IMR-90 (cell line): Measurements from ENCODE around the gene PHF3. TPM values are rescaled to one million over a fixed set of nuclear protein-coding genes. Genes with fewer than 3 reads are reported as not detected.

Source experiments
- ATAC-seq: fragments of 200-7000 bp; cut with Tn5 transposase; 2 replicates; pipeline ENCODE4 v1.9.1; 2020; ENCODE audit warnings: low read depth, mild to moderate bottlenecking, moderate library complexity
- BruUV-seq: library from RNA; stranded (reverse); fragments of 400-500 nt; replicated peaks from 2 replicates; lab custom pipeline; 2021; lab: Mats Ljungman, UMichigan
- CTCF ChIA-PET: fragments of 300-600 bp; formaldehyde crosslinking; extraction: SDS; loops from one replicate; lab custom pipeline; 2021; ENCODE audit warnings: antibody characterized with exemption; lab: Yijun Ruan, JAX
- POLR2A ChIA-PET: fragments of 300-600 bp; sonication (Branson Sonifier 250); formaldehyde crosslinking; loops from one replicate; lab custom pipeline; 2022; ENCODE audit warnings: antibody characterized with exemption; ENCODE audit not compliant: unreplicated experiment; lab: Charles Lee
- DNase-seq: peaks from one replicate; pipeline ENCODE4 v3.0.0; 2013
- H2AFZ ChIP-seq: replicated peaks from 2 replicates; pipeline ENCODE3; 2013; ENCODE audit warnings: low read length, mild to moderate bottlenecking; ENCODE audit not compliant: poor library complexity
- H2AK5ac ChIP-seq: 2 replicates; pipeline ENCODE4 v1.6.1; 2013; ENCODE audit warnings: low read depth, low read length, inconsistent platforms
- H2AK9ac ChIP-seq: replicated peaks from 2 replicates; pipeline ENCODE3; 2013; ENCODE audit warnings: mild to moderate bottlenecking, low read depth, low read length, moderate library complexity; ENCODE audit not compliant: poor library complexity
- H2BK120ac ChIP-seq: 2 replicates; pipeline ENCODE4 v1.6.1; 2013; ENCODE audit warnings: low read depth, low read length, inconsistent platforms
- H2BK15ac ChIP-seq: 3 replicates; pipeline ENCODE4 v1.6.1; 2013; ENCODE audit warnings: low read depth, low read length, inconsistent platforms
- H2BK20ac ChIP-seq: 2 replicates; pipeline ENCODE4 v1.6.1; 2013; ENCODE audit warnings: low read depth, mild to moderate bottlenecking, inconsistent platforms, low read length, moderate library complexity
- H2BK5ac ChIP-seq: 2 replicates; pipeline ENCODE4 v1.6.1; 2013; ENCODE audit warnings: mild to moderate bottlenecking, low read depth, low read length, inconsistent platforms; ENCODE audit not compliant: poor library complexity, severe bottlenecking
- H3K14ac ChIP-seq: replicated peaks from 2 replicates; pipeline ENCODE4 v1.6.1; 2013; ENCODE audit warnings: low read depth, low read length, inconsistent platforms
- H3K18ac ChIP-seq: 2 replicates; pipeline ENCODE4 v1.6.1; 2013; ENCODE audit warnings: low read depth, low read length, control low read depth
- H3K23ac ChIP-seq: 2 replicates; pipeline ENCODE4 v1.6.1; 2013; ENCODE audit warnings: low read depth, low read length, inconsistent platforms
- H3K27ac ChIP-seq: 2 replicates; pipeline ENCODE4 v1.5.1; 2013; ENCODE audit warnings: mild to moderate bottlenecking, control low read depth, low read length; ENCODE audit not compliant: insufficient read depth
- H3K27me3 ChIP-seq: 2 replicates; pipeline ENCODE4 v1.6.1; 2013; ENCODE audit warnings: low read length; ENCODE audit not compliant: control insufficient read depth, insufficient read depth
- H3K36me3 ChIP-seq: 2 replicates; pipeline ENCODE4 v1.6.1; 2013; ENCODE audit warnings: low read length, mixed read lengths; ENCODE audit not compliant: control insufficient read depth, insufficient read depth
- H3K4ac ChIP-seq: 2 replicates; pipeline ENCODE4 v1.6.1; 2013; ENCODE audit warnings: low read depth, low read length, inconsistent platforms
- H3K4me1 ChIP-seq: 2 replicates; pipeline ENCODE4 v1.6.1; 2013; ENCODE audit warnings: low read length, mixed read lengths; ENCODE audit not compliant: control insufficient read depth, insufficient read depth
- H3K4me2 ChIP-seq: 2 replicates; pipeline ENCODE4 v1.6.1; 2013; ENCODE audit warnings: low read depth, mild to moderate bottlenecking, control low read depth, low read length, moderate library complexity
- H3K4me3 ChIP-seq: 2 replicates; pipeline ENCODE4 v1.5.1; 2013; ENCODE audit warnings: low read depth, mild to moderate bottlenecking, control low read depth, low read length, moderate library complexity; ENCODE audit not compliant: insufficient read depth
- H3K56ac ChIP-seq: 2 replicates; pipeline ENCODE4 v1.6.1; 2013; ENCODE audit warnings: low read length, inconsistent platforms; ENCODE audit not compliant: insufficient read depth; ENCODE audit errors: extremely low read depth
- H3K79me1 ChIP-seq, 2 experiments: 2 replicates each; pipeline ENCODE4 v1.6.1; 2013; ENCODE audit warnings: low read length in 2 of 2, inconsistent platforms in 1 of 2, low read depth in 1 of 2
- H3K9ac ChIP-seq: 2 replicates; pipeline ENCODE4 v1.6.1; 2013; ENCODE audit warnings: low read depth, low read length, control low read depth
- H3K9me1 ChIP-seq: 2 replicates; pipeline ENCODE4 v1.6.1; 2013; ENCODE audit warnings: low read length, inconsistent platforms; ENCODE audit not compliant: insufficient read depth
- H3K9me3 ChIP-seq: 2 replicates; pipeline ENCODE4 v1.6.1; 2013; ENCODE audit warnings: low read length; ENCODE audit not compliant: control insufficient read depth, insufficient read depth
- H4K20me1 ChIP-seq: 2 replicates; pipeline ENCODE4 v1.6.1; 2013; ENCODE audit warnings: low read length, inconsistent platforms; ENCODE audit not compliant: insufficient read depth
- H4K5ac ChIP-seq: 2 replicates; pipeline ENCODE4 v1.6.1; 2013; ENCODE audit warnings: mild to moderate bottlenecking, low read depth, low read length, control low read depth
- H4K8ac ChIP-seq, 2 experiments: 2 replicates each; pipeline ENCODE4 v1.6.1; 2013; ENCODE audit warnings: low read depth in 2 of 2, low read length in 2 of 2, control low read depth in 1 of 2, inconsistent platforms in 1 of 2
- H4K91ac ChIP-seq: 2 replicates; pipeline ENCODE4 v1.6.1; 2013; ENCODE audit warnings: low read depth, low read length, inconsistent platforms; ENCODE audit not compliant: insufficient read depth
- BHLHE40 ChIP-seq: fragments of 150-350 bp; IDR thresholded peaks from 2 replicates; pipeline ENCODE4 v1.6.1; 2016; ENCODE audit warnings: mild to moderate bottlenecking, low read depth, low read length
- MAZ ChIP-seq: IDR thresholded peaks from 2 replicates; pipeline ENCODE4 v1.6.1; 2012; ENCODE audit warnings: low read depth, mild to moderate bottlenecking, low read length, improper control_type of control experiment, moderate library complexity, borderline replicate concordance
- MXI1 ChIP-seq: IDR thresholded peaks from 2 replicates; pipeline ENCODE4 v1.6.1; 2012; ENCODE audit warnings: low read depth, mild to moderate bottlenecking, low read length, moderate library complexity, borderline replicate concordance
- POLR2A ChIP-seq: IDR thresholded peaks from 2 replicates; pipeline ENCODE4 v1.6.1; 2012; ENCODE audit warnings: mild to moderate bottlenecking, low read depth, low read length
- RAD21 ChIP-seq: IDR thresholded peaks from 2 replicates; pipeline ENCODE4 v1.6.1; 2012; ENCODE audit warnings: low read length, improper control_type of control experiment
- RCOR1 ChIP-seq: IDR thresholded peaks from 2 replicates; pipeline ENCODE4 v1.6.1; 2012; ENCODE audit warnings: mild to moderate bottlenecking, low read length, improper control_type of control experiment; ENCODE audit not compliant: insufficient replicate concordance
- SMC3 ChIP-seq: fragments of 150-350 bp; IDR thresholded peaks from 2 replicates; pipeline ENCODE4 v1.6.1; 2016; ENCODE audit warnings: low read depth, mild to moderate bottlenecking, antibody characterized with exemption, low read length, moderate library complexity
- WGBS, 2 experiments: methylation state at CpG; one replicate each; pipeline versions ENCODE4 v1.1.5 to v1.1.7; 2013; ENCODE audit warnings: missing lambda C conversion rate in 2 of 2; ENCODE audit not compliant: insufficient read length in 1 of 2; ENCODE audit errors: extremely low coverage in 2 of 2; 5-methylcytosine and 5-hydroxymethylcytosine counted together
- dilution Hi-C: fragments of 300-500 bp; cut with HindIII; formaldehyde crosslinking; loops from one replicate; pipeline ENCODE4 v1.14.3; 2018; ENCODE audit warnings: low sequenced_read_pairs; ENCODE audit not compliant: unreplicated experiment
- in situ Hi-C: fragments of 300-500 bp; cut with MboI; formaldehyde crosslinking; loops from 3 replicates; pipeline ENCODE4 v1.14.3; 2019; ENCODE audit warnings: low sequenced_read_pairs, inconsistent platforms, mixed read lengths
- intact Hi-C: fragments of 100-400 bp; cut with micrococcal nuclease; formaldehyde crosslinking; loops from 2 replicates; pipeline ENCODE4 v1.10.0; 2022
- polyA plus RNA-seq, 3 experiments: library from polyadenylated mRNA; depleted of rRNA; stranded (reverse); fragments of >200 nt; gene quantifications; 2 replicates each; pipeline ENCODE4 v1.2.3, GENCODE V29; 2012; ENCODE audit warnings: low replicate concordance in 1 of 3
- total RNA-seq: library from RNA; depleted of rRNA; stranded (reverse); fragments of >200 nt; gene quantifications from 2 replicates; pipeline ENCODE4 v1.2.3, GENCODE V29; 2012

The PHF3 gene
- total and polyA plus RNA-seq, 2 of the 4 experiments (the other 2 are of a cell fraction) = 5.6 to 27.8 TPM

DNA sequence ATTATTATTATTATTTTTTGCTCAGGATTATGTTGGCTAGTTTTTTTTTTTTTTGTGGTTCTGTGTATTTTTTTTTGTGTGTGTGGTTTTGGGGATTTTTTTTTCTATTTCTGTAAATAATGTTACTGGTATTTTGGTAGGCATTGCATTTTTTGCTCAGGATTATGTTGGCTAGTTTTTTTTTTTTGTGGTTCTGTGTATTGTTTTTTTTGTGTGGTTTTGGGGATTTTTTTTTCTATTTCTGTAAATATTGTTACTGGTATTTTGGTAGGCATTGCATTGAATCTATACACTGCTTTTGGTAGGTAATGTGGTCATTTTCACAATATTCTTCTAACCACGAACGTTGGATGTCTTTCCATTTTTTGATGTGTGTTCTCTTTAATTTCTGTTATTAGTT lies 17.4 kb downstream of the PHF3 start:
- no TSS peak for BruUV-seq
- ATAC-seq (no peak), DNase-seq (no peak)
- no peak overlapping the region for H2BK5ac ChIP-seq
- H3K4me1 ChIP-seq = peaks cover 5% of the 10 kb centered on the region; the same call in 1 of the 2 replicates
- no peak overlapping the region for H3K23ac ChIP-seq
- intact Hi-C loops = loop anchor here (10.0 kb wide), 1 partner anchor 62 kb away; no protein-coding TSS in a partner anchor
- no peak overlapping the region for H2AK5ac ChIP-seq
- no peak overlapping the region for H3K18ac ChIP-seq
- in situ Hi-C loops = no loop called here
- H3K14ac ChIP-seq = no peak overlapping the region
- no peaks in the 10 kb centered on the region for H3K27me3 ChIP-seq
- no peak overlapping the region for H4K8ac ChIP-seq
- ChIA-PET POLR2A (interaction anchor here (0.7 kb wide), 1 partner anchor 17 kb away, joined by 3 read pairs; the partner anchor contains the start of gene PHF3), CTCF (interaction anchor here (0.8 kb wide), 1 partner anchor 646 kb away, joined by 4 read pairs; no protein-coding TSS in a partner anchor)
- peaks cover 70% of the 10 kb centered on the region for H4K20me1 ChIP-seq
- peaks cover 13 to 47% of the 10 kb centered on the region in 2 experiments for H3K79me1 ChIP-seq
- no peak overlapping the region for H3K4me3 ChIP-seq
- no peak overlapping the region for H2BK15ac ChIP-seq
- H3K36me3 ChIP-seq = no peaks in the 10 kb centered on the region
- no peak overlapping the region for H2AFZ ChIP-seq
- H2AK9ac ChIP-seq = no peak overlapping the region
- H3K9ac ChIP-seq = no peak overlapping the region
- dilution Hi-C loops = no loop called here
- TF ChIP-seq MXI1 (no peak), RAD21 (no peak), BHLHE40 (no peak), SMC3 (no peak), RCOR1 (no peak), MAZ (no peak), POLR2A (no peak)
- no peak overlapping the region for H2BK20ac ChIP-seq
- H3K56ac ChIP-seq = no peak overlapping the region
- H3K4ac ChIP-seq = no peak overlapping the region
- no peaks in the 10 kb centered on the region for H3K9me3 ChIP-seq
- H3K9me1 ChIP-seq = no peaks in the 10 kb centered on the region; the same call in 1 of the 2 replicates
- no peak overlapping the region for H3K27ac ChIP-seq
- no peak overlapping the region for H2BK120ac ChIP-seq
- H4K91ac ChIP-seq = no peak overlapping the region
- WGBS, 2 experiments = no CpG with 5 or more reads among the region's 2 CpGs
- H4K5ac ChIP-seq = no peak overlapping the region
- no peak overlapping the region for H3K4me2 ChIP-seq
